Measurements from ENCODE around the gene NOVA2. TPM values are rescaled to one million over a fixed set of nuclear protein-coding genes. Genes with fewer than 3 reads are reported as not detected.
A peak's percentile ranks its signal among the peaks of the same experiment; 100 is the strongest.

NOVA2 gene
- total and polyA plus RNA-seq, 9 of the 15 experiments (the other 6 are each of a cell fraction or from before 2014, with no cell fraction given) = not detected

DNA sequence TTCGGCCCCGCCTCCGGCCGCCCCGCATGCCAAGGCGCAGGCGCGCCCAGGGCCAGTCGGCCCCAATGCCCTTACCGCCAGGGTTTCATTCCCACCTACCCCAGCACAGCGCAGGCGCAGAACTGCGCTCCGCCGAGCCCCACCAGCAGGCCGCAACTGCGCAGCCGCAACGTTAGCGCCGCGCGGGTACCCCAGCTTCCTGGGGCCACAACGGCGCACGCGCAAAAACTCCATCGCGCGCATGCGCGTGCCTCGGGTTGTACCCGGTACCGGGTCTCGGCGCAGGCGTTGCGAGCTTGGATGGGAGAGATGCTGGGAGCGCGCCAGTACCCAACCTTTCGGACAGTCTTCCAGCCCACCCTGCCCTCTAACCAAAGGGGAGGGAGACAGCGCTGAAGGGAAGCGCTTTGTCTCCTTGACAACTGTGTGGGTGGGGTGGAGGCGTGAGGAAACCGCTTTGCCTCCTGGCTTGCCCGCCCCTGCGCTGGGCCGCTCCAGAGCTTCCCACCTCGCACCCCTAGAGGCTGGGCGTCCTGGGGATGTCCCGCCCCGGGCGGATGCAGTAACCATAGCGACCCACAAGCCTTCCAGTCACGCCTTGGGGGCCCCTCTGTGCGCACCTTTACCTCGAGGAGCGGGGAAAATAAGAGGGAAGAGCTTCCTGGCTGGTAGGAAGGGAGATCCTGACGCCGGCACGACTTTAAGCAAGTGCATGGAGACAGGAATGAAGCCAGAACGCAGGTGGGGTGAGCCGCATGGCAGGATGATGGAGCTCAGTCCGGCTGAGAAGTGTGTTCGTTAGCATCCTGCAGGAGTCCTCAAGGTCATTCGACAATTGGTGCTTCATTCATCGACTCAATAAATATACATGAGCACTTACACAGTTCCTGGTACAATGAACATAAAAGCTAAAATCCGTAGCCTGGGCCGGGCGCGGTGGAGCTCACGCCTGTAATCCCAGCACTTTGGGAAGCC lies 70.7 kb downstream of the NOVA2 start:
- Histone ChIP-seq H3K4me2 (ENCODE audit: insufficient read depth, low read length) (peak overlapping the region; percentile 86), H3K4me3 (peak overlapping the region; percentile 52), H3K9me3 (replicated peaks; ENCODE audit: control insufficient read depth, insufficient read depth, low read depth, low read length) (no peaks in the 10 kb centered on the region), H3K9ac (ENCODE audit: insufficient read depth in 1 of 2, low read depth in 2 of 2, low read length in 2 of 2) (peak overlapping the region; percentile 75 to 94; a peak in 3 of 4 replicates), H3K9me1 (ENCODE audit: control insufficient read depth, insufficient read depth, low read length) (no peaks in the 10 kb centered on the region), H3K27me3 (ENCODE audit: control insufficient read depth in 2 of 2, insufficient read depth in 2 of 2, low read length in 2 of 2) (no peaks in the 10 kb centered on the region), H3K4me1 (replicated peaks in 1 of 2; ENCODE audit: control insufficient read depth in 2 of 2, insufficient read depth in 2 of 2, low read length in 2 of 2) (peaks cover 6 to 25% of the 10 kb centered on the region in 2 experiments; a peak in 4 of 5 replicates), H3K27ac (ENCODE audit: extremely low read depth, low read depth, low read length) (no peak overlapping the region; the same call in 2 of the 3 replicates), H3K36me3 (ENCODE audit: control insufficient read depth, insufficient read depth, low read length) (peaks cover 24% of the 10 kb centered on the region), H2AFZ (ENCODE audit: low read depth, low read length) (peak overlapping the region; percentile 93), H4K20me1 (replicated peaks; ENCODE audit: control insufficient read depth, insufficient read depth, low read length) (no peaks in the 10 kb centered on the region), H3K79me2 (ENCODE audit: control insufficient read depth, insufficient read depth, low read length) (peaks cover 20% of the 10 kb centered on the region)
- no TSS peak for BruUV-seq (replicated peaks)
- ATAC-seq (peak; percentile 92), FAIRE-seq (peak; percentile 97), DNase-seq (ENCODE audit: extremely low read depth in 1 of 4, low spot score in 3 of 4) (peak; percentile 99 to 100 (median 100))
- POLR2A ChIA-PET = interaction anchor here (0.6 to 2.0 kb wide), 9 partner anchors 8 to 131 kb away, joined by 3 to 12 read pairs (median 3); partner anchors contain the start of genes IRF2BP1 and SYMPK
- 12% methylated on average over 73 of the region's 73 CpGs for WGBS (ENCODE audit: insufficient coverage, low coverage, missing lambda C conversion rate)
- CTCF ChIA-PET (ENCODE audit: low intra/inter-chr PET ratio) = no interaction called here
- in situ Hi-C loops (cut with MboI) = no loop called here
- intact Hi-C loops (cut with micrococcal nuclease) = loop anchor here (1.0 kb wide), 1 partner anchor 40 kb away; the partner anchor contains the start of gene SYMPK
- TF ChIP-seq MTF1 (CRISPR knock-in tag; IDR thresholded peaks at IDR 0.05; ENCODE audit: borderline replicate concordance) (no peak), ZNF695 (CRISPR knock-in tag; IDR thresholded peaks at IDR 0.05) (no peak), U2AF1 (optimal IDR thresholded peaks at IDR 0.05; ENCODE audit: low read depth, low read length) (no peak), MAFF (IDR thresholded peaks at IDR 0.05; ENCODE audit: low read length) (no peak), TEAD2 (tag; IDR thresholded peaks at IDR 0.05) (no peak), MEF2D (tag; conservative IDR thresholded peaks at IDR 0.05; ENCODE audit: low read depth) (no peak), BMI1 (IDR thresholded peaks at IDR 0.05; ENCODE audit: low read length) (0 out of 2 replicates have a peak, but pooled peaks have one; percentile 38), ZC3H4 (CRISPR knock-in tag; IDR thresholded peaks at IDR 0.05; ENCODE audit: borderline replicate concordance) (no peak), CBFA2T2 (conservative IDR thresholded peaks at IDR 0.05) (no peak), ZFX (CRISPR knock-in tag; IDR thresholded peaks at IDR 0.05) (no peak; the same call in none of the 2 replicates)
- TF ChIP-seq, protein P1, sequence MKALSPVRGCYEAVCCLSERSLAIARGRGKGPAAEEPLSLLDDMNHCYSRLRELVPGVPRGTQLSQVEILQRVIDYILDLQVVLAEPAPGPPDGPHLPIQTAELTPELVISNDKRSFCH (CRISPR knock-in tag; IDR thresholded peaks at IDR 0.05) = no peak
- TF ChIP-seq, protein P1 (tag; IDR thresholded peaks at IDR 0.05) = peak; percentile 34; the same call in 1 of the 2 replicates
- TF ChIP-seq, protein P2, sequence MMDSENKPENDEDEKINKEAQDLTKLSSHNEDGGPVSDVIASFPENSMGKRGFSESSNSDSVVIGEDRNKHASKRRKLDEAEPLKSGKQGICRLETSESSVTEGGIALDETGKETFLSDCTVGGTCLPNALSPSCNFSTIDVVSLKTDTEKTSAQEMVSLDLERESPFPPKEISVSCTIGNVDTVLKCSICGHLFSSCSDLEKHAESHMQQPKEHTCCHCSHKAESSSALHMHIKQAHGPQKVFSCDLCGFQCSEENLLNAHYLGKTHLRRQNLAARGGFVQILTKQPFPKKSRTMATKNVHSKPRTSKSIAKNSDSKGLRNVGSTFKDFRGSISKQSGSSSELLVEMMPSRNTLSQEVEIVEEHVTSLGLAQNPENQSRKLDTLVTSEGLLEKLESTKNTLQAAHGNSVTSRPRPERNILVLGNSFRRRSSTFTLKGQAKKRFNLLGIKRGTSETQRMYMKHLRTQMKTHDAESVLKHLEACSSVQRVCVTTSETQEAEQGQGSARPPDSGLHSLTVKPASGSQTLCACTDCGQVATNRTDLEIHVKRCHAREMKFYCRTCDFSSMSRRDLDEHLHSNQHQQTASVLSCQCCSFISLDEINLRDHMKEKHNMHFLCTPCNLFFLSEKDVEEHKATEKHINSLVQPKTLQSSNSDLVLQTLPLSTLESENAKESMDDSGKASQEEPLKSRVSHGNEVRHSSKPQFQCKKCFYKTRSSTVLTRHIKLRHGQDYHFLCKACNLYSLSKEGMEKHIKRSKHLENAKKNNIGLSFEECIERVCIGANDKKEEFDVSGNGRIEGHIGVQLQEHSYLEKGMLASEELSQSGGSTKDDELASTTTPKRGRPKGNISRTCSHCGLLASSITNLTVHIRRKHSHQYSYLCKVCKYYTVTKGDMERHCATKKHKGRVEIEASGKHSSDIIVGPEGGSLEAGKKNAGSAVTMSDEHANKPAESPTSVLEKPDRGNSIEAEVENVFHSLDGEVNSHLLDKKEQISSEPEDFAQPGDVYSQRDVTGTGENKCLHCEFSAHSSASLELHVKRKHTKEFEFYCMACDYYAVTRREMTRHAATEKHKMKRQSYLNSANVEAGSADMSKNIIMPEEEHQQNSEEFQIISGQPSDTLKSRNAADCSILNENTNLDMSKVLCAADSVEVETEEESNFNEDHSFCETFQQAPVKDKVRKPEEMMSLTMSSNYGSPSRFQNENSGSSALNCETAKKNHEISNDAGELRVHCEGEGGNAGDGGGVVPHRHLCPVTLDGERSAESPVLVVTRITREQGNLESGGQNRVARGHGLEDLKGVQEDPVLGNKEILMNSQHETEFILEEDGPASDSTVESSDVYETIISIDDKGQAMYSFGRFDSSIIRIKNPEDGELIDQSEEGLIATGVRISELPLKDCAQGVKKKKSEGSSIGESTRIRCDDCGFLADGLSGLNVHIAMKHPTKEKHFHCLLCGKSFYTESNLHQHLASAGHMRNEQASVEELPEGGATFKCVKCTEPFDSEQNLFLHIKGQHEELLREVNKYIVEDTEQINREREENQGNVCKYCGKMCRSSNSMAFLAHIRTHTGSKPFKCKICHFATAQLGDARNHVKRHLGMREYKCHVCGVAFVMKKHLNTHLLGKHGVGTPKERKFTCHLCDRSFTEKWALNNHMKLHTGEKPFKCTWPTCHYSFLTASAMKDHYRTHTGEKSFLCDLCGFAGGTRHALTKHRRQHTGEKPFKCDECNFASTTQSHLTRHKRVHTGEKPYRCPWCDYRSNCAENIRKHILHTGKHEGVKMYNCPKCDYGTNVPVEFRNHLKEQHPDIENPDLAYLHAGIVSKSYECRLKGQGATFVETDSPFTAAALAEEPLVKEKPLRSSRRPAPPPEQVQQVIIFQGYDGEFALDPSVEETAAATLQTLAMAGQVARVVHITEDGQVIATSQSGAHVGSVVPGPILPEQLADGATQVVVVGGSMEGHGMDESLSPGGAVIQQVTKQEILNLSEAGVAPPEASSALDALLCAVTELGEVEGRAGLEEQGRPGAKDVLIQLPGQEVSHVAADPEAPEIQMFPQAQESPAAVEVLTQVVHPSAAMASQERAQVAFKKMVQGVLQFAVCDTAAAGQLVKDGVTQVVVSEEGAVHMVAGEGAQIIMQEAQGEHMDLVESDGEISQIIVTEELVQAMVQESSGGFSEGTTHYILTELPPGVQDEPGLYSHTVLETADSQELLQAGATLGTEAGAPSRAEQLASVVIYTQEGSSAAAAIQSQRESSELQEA (IDR thresholded peaks at IDR 0.05; ENCODE audit: low read depth) = no peak
